Measurements from ENCODE around the gene CSPG5.

GRCh38 chr3:47617086-47618010 is 38.7 kb upstream of the CSPG5 start:
- TF ChIP-seq, protein P1, sequence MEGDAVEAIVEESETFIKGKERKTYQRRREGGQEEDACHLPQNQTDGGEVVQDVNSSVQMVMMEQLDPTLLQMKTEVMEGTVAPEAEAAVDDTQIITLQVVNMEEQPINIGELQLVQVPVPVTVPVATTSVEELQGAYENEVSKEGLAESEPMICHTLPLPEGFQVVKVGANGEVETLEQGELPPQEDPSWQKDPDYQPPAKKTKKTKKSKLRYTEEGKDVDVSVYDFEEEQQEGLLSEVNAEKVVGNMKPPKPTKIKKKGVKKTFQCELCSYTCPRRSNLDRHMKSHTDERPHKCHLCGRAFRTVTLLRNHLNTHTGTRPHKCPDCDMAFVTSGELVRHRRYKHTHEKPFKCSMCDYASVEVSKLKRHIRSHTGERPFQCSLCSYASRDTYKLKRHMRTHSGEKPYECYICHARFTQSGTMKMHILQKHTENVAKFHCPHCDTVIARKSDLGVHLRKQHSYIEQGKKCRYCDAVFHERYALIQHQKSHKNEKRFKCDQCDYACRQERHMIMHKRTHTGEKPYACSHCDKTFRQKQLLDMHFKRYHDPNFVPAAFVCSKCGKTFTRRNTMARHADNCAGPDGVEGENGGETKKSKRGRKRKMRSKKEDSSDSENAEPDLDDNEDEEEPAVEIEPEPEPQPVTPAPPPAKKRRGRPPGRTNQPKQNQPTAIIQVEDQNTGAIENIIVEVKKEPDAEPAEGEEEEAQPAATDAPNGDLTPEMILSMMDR (IDR thresholded peaks at IDR 0.05) = no peak
- TF ChIP-seq POLR2A (IDR thresholded peaks at IDR 0.05) (no peak), EP300 (IDR thresholded peaks at IDR 0.05) (no peak)
